ENCODE data around the gene U2SURP.
A peak's percentile ranks its signal among the peaks of the same experiment; 100 is the strongest.

Gene U2SURP

DNA sequence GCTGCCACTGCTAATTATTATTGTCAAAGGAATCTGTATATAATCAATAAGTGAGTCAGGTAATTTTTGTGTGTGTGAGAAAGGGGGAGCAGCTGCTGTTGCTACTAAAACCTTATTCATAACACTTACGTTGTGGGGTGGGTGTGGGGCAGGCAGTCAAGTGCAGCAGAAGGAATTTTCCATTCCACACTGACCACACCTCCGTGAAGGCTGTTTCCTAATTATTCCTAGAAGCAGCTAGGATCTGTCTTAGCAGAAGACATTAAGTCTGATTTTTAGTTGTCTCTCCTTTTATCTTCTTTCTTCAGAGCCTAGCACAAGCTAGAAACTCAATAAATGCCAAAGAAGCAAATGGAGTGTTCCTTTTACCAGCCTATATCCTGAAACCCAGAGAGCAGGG, 4.0 kb upstream of the U2SURP start:
- Histone ChIP-seq H3K27me3 (ENCODE audit: insufficient read depth, poor library complexity, severe bottlenecking) (no peaks in the 10 kb centered on the region), H3K4me3 (replicated peaks; ENCODE audit: insufficient read depth, low read length) (no peak overlapping the region), H3K27ac (replicated peaks) (no peak overlapping the region)
- TF ChIP-seq SPI1 (IDR thresholded peaks at IDR 0.05; ENCODE audit: borderline replicate concordance, low read depth) = no peak
- TF ChIP-seq, protein P1, sequence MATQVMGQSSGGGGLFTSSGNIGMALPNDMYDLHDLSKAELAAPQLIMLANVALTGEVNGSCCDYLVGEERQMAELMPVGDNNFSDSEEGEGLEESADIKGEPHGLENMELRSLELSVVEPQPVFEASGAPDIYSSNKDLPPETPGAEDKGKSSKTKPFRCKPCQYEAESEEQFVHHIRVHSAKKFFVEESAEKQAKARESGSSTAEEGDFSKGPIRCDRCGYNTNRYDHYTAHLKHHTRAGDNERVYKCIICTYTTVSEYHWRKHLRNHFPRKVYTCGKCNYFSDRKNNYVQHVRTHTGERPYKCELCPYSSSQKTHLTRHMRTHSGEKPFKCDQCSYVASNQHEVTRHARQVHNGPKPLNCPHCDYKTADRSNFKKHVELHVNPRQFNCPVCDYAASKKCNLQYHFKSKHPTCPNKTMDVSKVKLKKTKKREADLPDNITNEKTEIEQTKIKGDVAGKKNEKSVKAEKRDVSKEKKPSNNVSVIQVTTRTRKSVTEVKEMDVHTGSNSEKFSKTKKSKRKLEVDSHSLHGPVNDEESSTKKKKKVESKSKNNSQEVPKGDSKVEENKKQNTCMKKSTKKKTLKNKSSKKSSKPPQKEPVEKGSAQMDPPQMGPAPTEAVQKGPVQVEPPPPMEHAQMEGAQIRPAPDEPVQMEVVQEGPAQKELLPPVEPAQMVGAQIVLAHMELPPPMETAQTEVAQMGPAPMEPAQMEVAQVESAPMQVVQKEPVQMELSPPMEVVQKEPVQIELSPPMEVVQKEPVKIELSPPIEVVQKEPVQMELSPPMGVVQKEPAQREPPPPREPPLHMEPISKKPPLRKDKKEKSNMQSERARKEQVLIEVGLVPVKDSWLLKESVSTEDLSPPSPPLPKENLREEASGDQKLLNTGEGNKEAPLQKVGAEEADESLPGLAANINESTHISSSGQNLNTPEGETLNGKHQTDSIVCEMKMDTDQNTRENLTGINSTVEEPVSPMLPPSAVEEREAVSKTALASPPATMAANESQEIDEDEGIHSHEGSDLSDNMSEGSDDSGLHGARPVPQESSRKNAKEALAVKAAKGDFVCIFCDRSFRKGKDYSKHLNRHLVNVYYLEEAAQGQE (IDR thresholded peaks at IDR 0.05; ENCODE audit: insufficient replicate concordance, low read depth) = no peak
- no peak for TF ChIP-seq GABPA (IDR thresholded peaks at IDR 0.05; ENCODE audit: low read depth)
- TF ChIP-seq POLR2AphosphoS5 (IDR thresholded peaks at IDR 0.05; ENCODE audit: low read depth) = no peak
- TF ChIP-seq, protein P2, sequence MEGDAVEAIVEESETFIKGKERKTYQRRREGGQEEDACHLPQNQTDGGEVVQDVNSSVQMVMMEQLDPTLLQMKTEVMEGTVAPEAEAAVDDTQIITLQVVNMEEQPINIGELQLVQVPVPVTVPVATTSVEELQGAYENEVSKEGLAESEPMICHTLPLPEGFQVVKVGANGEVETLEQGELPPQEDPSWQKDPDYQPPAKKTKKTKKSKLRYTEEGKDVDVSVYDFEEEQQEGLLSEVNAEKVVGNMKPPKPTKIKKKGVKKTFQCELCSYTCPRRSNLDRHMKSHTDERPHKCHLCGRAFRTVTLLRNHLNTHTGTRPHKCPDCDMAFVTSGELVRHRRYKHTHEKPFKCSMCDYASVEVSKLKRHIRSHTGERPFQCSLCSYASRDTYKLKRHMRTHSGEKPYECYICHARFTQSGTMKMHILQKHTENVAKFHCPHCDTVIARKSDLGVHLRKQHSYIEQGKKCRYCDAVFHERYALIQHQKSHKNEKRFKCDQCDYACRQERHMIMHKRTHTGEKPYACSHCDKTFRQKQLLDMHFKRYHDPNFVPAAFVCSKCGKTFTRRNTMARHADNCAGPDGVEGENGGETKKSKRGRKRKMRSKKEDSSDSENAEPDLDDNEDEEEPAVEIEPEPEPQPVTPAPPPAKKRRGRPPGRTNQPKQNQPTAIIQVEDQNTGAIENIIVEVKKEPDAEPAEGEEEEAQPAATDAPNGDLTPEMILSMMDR (IDR thresholded peaks at IDR 0.05; ENCODE audit: insufficient read depth, low read length) = no peak
- no peak for DNase-seq (ENCODE audit: low read depth in 1 of 2, low spot score in 1 of 2)

DNA sequence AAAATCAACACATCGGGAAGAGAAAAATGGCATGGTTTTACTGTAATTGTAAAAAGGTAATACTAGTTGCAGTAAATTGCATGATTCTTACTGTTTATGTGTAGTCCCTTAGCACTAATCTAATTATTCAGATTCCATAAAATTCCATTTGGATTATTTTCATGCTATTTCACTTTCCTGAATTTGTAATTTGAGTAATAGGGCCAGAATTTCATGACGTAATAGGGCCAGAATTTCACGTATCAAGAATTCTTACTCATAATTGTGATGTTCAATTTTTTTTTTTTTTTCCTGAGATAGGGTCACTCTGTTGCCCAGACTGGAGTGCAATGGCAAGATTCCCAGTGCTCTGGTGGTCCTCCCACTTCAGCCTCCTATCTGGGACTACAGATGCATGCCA, 2.9 kb upstream of the U2SURP start:
- TF ChIP-seq, protein P2 (IDR thresholded peaks at IDR 0.05; ENCODE audit: insufficient read depth, low read length) = no peak
- TF ChIP-seq SPI1 (IDR thresholded peaks at IDR 0.05; ENCODE audit: borderline replicate concordance, low read depth) (no peak), GABPA (IDR thresholded peaks at IDR 0.05; ENCODE audit: low read depth) (no peak), POLR2AphosphoS5 (IDR thresholded peaks at IDR 0.05; ENCODE audit: low read depth) (no peak)
- TF ChIP-seq, protein P1 (IDR thresholded peaks at IDR 0.05; ENCODE audit: insufficient replicate concordance, low read depth) = no peak
- H3K4me3 ChIP-seq (replicated peaks; ENCODE audit: insufficient read depth, low read length) = no peak overlapping the region
- H3K27me3 ChIP-seq (ENCODE audit: insufficient read depth, poor library complexity, severe bottlenecking) = no peaks in the 10 kb centered on the region
- DNase-seq (ENCODE audit: low read depth in 1 of 2, low spot score in 1 of 2) = no peak
- H3K27ac ChIP-seq (replicated peaks) = no peak overlapping the region

DNA sequence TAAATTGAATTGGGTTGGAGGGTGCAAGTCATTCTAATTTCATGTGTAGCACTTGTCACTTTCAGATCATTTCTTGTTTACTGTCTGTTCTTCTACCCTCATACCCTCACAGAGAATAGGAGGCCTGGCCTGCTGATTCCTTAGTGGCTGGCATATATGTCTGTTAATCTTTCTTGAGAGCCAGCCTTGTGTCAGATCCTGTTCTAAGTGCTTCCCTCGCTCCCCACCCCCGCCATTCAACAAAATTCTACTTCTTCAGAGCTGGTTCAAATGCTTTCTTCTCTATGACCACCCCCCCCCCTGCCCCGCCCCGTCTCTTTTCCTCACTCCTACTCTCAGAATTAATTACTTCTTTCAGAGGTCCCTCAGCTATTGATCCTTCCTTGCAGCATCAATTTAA, 1.5 kb upstream of the U2SURP start:
- DNase-seq (ENCODE audit: low read depth in 1 of 2, low spot score in 1 of 2) = no peak
- peak overlapping the region; percentile 87; the same call in 1 of the 2 replicates for H3K4me3 ChIP-seq (replicated peaks; ENCODE audit: insufficient read depth, low read length)

More for the DNA sequence above, 1.5 kb upstream of the U2SURP start:
- Histone ChIP-seq H3K27me3 (ENCODE audit: insufficient read depth, poor library complexity, severe bottlenecking) (no peaks in the 10 kb centered on the region), H3K27ac (replicated peaks) (peak overlapping the region; percentile 94)
- TF ChIP-seq, protein P1 (IDR thresholded peaks at IDR 0.05; ENCODE audit: insufficient replicate concordance, low read depth) = no peak
- TF ChIP-seq POLR2AphosphoS5 (IDR thresholded peaks at IDR 0.05; ENCODE audit: low read depth) (no peak), GABPA (IDR thresholded peaks at IDR 0.05; ENCODE audit: low read depth) (no peak), SPI1 (IDR thresholded peaks at IDR 0.05; ENCODE audit: borderline replicate concordance, low read depth) (no peak)
- TF ChIP-seq, protein P2 (IDR thresholded peaks at IDR 0.05; ENCODE audit: insufficient read depth, low read length) = no peak
